Duodenal mucosa (tissue), 2 donors: Measurements from ENCODE around the gene ZXDC.

Experiments
- H3K27ac ChIP-seq: one replicate; pipeline ENCODE4 v1.7.0; 2013; ENCODE audit warnings: low read depth, low read length
- H3K27me3 ChIP-seq, 2 donors: one replicate each; pipeline ENCODE4 v1.7.0; 2013; ENCODE audit warnings: low read length in 2 of 2, control low read depth in 1 of 2; ENCODE audit not compliant: insufficient read depth in 2 of 2, control insufficient read depth in 1 of 2
- H3K36me3 ChIP-seq, 2 donors: one replicate each; pipeline ENCODE4 v1.7.0; 2013; ENCODE audit warnings: low read length in 2 of 2, control low read depth in 1 of 2; ENCODE audit not compliant: insufficient read depth in 2 of 2, control insufficient read depth in 1 of 2
- H3K4me1 ChIP-seq, 2 donors: one replicate each; pipeline ENCODE4 v1.7.0; 2013; ENCODE audit warnings: low read length in 2 of 2, control low read depth in 1 of 2; ENCODE audit not compliant: insufficient read depth in 2 of 2, control insufficient read depth in 1 of 2
- H3K4me3 ChIP-seq, 2 donors: one replicate each; pipeline ENCODE4 v1.7.0; 2013; ENCODE audit warnings: low read length in 2 of 2, low read depth in 1 of 2
- H3K9ac ChIP-seq, 2 donors: one replicate each; pipeline ENCODE4 v1.7.0; 2013; ENCODE audit warnings: low read length in 2 of 2, low read depth in 1 of 2
- H3K9me3 ChIP-seq, 2 donors: one replicate each; pipeline ENCODE4 v1.7.0; 2013; ENCODE audit warnings: low read length in 2 of 2, control low read depth in 1 of 2; ENCODE audit not compliant: control insufficient read depth in 1 of 2

Gene ZXDC

GRCh38 chr3:126517986-126518778 lies 42.5 kb upstream of the ZXDC start:
- Histone ChIP-seq H3K27me3 (peaks cover 0 to 1% of the 10 kb centered on the region in 2 donors), H3K9ac (no peak overlapping the region), H3K4me3 (no peak overlapping the region), H3K36me3 (no peaks in the 10 kb centered on the region), H3K4me1 (peaks cover 0 to under 1% of the 10 kb centered on the region in 2 donors), H3K9me3 (no peaks in the 10 kb centered on the region), H3K27ac (no peak overlapping the region)

GRCh38 chr3:126517291-126517951 lies 41.7 kb upstream of the ZXDC start, which contains the start of gene UROC1:
UROC1 (minus strand) TSS chr3:126517773; CDS start chr3:126517719, 54 bp downstream.
- no peak within 1 kb of the TSS for H3K27ac ChIP-seq
- no peaks in the 10 kb centered on the region for H3K36me3 ChIP-seq
- no peak within 1 kb of the TSS for H3K4me3 ChIP-seq
- H3K9ac ChIP-seq: no peak within 1 kb of the TSS
- H3K9me3 ChIP-seq: no peaks in the 10 kb centered on the region
- H3K27me3 ChIP-seq: no peaks in the 10 kb centered on the region
- H3K4me1 ChIP-seq: no peaks in the 10 kb centered on the region

DNA sequence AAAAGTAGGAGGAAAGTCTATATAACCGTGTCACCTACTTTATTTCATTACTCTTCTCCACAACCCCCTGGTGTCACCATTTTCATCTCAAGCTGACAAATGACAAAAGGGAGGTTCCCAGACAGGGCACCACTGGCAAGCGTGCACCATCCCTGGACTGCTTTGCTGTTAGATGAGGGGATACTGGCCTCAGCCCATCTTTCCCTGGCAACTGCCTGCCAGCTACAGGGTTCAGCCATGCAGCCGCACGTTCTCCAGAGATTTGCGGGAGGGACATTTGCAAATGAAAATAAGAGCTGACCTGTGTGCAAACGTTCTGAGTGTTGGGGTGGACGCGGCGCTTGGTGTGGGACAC lies 41.2 kb upstream of the ZXDC start:
- no peaks in the 10 kb centered on the region for H3K9me3 ChIP-seq
- no peaks in the 10 kb centered on the region for H3K27me3 ChIP-seq
- H3K4me1 ChIP-seq: no peaks in the 10 kb centered on the region
- no peaks in the 10 kb centered on the region for H3K36me3 ChIP-seq
- H3K4me3 ChIP-seq: no peak overlapping the region
- H3K9ac ChIP-seq: no peak overlapping the region
- H3K27ac ChIP-seq: no peak overlapping the region

DNA sequence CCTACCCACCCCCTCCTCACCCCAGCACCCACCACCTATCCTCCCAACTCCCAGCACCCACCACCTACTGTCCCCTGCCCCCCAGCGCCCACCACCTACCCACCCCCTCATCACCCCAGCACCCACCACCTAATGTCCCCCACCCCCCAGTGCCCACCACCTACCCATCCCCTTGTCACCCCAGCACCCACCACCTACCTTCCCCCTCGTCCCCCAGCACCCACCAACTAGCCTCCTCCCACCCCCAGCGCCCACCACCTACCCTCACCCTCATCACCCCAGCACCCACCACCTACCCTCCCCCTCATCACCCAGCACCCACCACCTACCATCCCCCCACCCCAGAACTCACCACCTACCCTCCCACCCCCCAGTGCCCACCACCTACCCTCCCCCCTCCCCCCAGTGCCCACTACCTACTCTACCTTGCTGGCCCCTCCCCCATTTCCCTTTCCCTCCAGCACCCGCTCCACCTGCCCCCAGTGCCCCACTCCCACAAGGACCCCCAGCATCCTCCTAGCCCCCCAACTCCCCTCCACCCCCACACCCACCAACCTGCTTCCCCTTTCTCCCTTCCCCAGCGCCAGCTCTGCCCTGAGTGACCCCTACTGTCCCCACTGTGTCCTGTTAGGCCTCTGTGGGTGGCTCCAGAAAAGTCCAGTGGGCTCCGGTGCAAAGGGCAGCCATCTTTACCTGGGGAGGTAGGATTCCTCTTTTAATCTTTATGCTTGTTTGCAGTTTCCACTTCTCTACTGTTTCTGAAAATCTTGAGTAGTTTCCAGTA lies 40.7 kb upstream of the ZXDC start:
- no peaks in the 10 kb centered on the region for H3K27me3 ChIP-seq
- no peaks in the 10 kb centered on the region for H3K9me3 ChIP-seq
- H3K4me3 ChIP-seq: no peak overlapping the region
- no peak overlapping the region for H3K27ac ChIP-seq
- no peak overlapping the region for H3K9ac ChIP-seq
- H3K4me1 ChIP-seq: no peaks in the 10 kb centered on the region
- no peaks in the 10 kb centered on the region for H3K36me3 ChIP-seq

- Histone ChIP-seq H3K36me3 (no peaks in the 10 kb centered on the region), H3K4me1 (no peaks in the 10 kb centered on the region), H3K9ac (no peak overlapping the region), H3K27ac (no peak overlapping the region), H3K27me3 (no peaks in the 10 kb centered on the region), H3K9me3 (no peaks in the 10 kb centered on the region), H3K4me3 (no peak overlapping the region)
These were observed 39.5 kb upstream of the ZXDC start for GRCh38 chr3:126515066-126515706.

- no peak overlapping the region for H3K9ac ChIP-seq
These were observed 38.5 kb upstream of the ZXDC start for GRCh38 chr3:126514161-126514560.

GRCh38 chr3:126512916-126513650 lies 37.4 kb upstream of the ZXDC start:
- Histone ChIP-seq H3K27me3 (no peaks in the 10 kb centered on the region), H3K9me3 (no peaks in the 10 kb centered on the region), H3K9ac (no peak overlapping the region), H3K4me1 (no peaks in the 10 kb centered on the region), H3K36me3 (no peaks in the 10 kb centered on the region), H3K4me3 (no peak overlapping the region), H3K27ac (no peak overlapping the region)

More at GRCh38 chr3:126514161-126514560, 38.5 kb upstream of the ZXDC start:
- H3K36me3 ChIP-seq: no peaks in the 10 kb centered on the region
- no peaks in the 10 kb centered on the region for H3K4me1 ChIP-seq
- H3K4me3 ChIP-seq: no peak overlapping the region
- no peak overlapping the region for H3K27ac ChIP-seq
- H3K9me3 ChIP-seq: no peaks in the 10 kb centered on the region
- H3K27me3 ChIP-seq: no peaks in the 10 kb centered on the region

- Histone ChIP-seq H3K4me3 (no peak overlapping the region), H3K9me3 (no peaks in the 10 kb centered on the region), H3K27me3 (no peaks in the 10 kb centered on the region), H3K9ac (no peak overlapping the region), H3K4me1 (no peaks in the 10 kb centered on the region), H3K27ac (no peak overlapping the region), H3K36me3 (no peaks in the 10 kb centered on the region)
These were observed 36.3 kb upstream of the ZXDC start for GRCh38 chr3:126512026-126512425.

GRCh38 chr3:126511291-126511690 lies 35.6 kb upstream of the ZXDC start:
- H3K9me3 ChIP-seq: no peaks in the 10 kb centered on the region
- no peaks in the 10 kb centered on the region for H3K4me1 ChIP-seq
- no peak overlapping the region for H3K4me3 ChIP-seq
- no peak overlapping the region for H3K27ac ChIP-seq
- H3K36me3 ChIP-seq: no peaks in the 10 kb centered on the region
- no peaks in the 10 kb centered on the region for H3K27me3 ChIP-seq
- no peak overlapping the region for H3K9ac ChIP-seq
